Neuronal stem cell (in vitro differentiated cells): ENCODE results near the gene KRT6C.
"Not testable (repeated sequence)": the region's sequence is repeated elsewhere in the genome, so short reads cannot be mapped to it uniquely, and the experiment has no call there.

Experiments used
- DNase-seq: peaks from one replicate; pipeline ENCODE4 v3.0.0-alpha.2; 2013; ENCODE audit warnings: low spot score
- H2AFZ ChIP-seq: one replicate; pipeline ENCODE4 v1.6.1; 2013; ENCODE audit warnings: mild to moderate bottlenecking, low read length, inconsistent platforms
- H2AK5ac ChIP-seq: 2 replicates; pipeline ENCODE4 v1.6.1; 2013; ENCODE audit warnings: low read depth, mild to moderate bottlenecking, inconsistent platforms, low read length, moderate library complexity, mixed read lengths
- H2BK120ac ChIP-seq: 2 replicates; pipeline ENCODE4 v1.6.1; 2013; ENCODE audit warnings: low read depth, mild to moderate bottlenecking, inconsistent platforms, low read length, moderate library complexity, mixed read lengths
- H2BK12ac ChIP-seq: one replicate; pipeline ENCODE4 v1.6.1; 2013; ENCODE audit warnings: low read length, inconsistent platforms
- H2BK15ac ChIP-seq: 2 replicates; pipeline ENCODE4 v1.6.1; 2013; ENCODE audit warnings: mild to moderate bottlenecking, low read length, inconsistent platforms, mixed read lengths
- H2BK5ac ChIP-seq: one replicate; pipeline ENCODE4 v1.6.1; 2013; ENCODE audit warnings: inconsistent platforms, mild to moderate bottlenecking, low read length, moderate library complexity
- H3K14ac ChIP-seq: one replicate; pipeline ENCODE4 v1.6.1; 2013; ENCODE audit warnings: low read length, inconsistent platforms
- H3K18ac ChIP-seq: 2 replicates; pipeline ENCODE4 v1.6.1; 2013; ENCODE audit warnings: low read length, inconsistent platforms
- H3K23ac ChIP-seq: 2 replicates; pipeline ENCODE4 v1.6.1; 2013; ENCODE audit warnings: low read depth, mild to moderate bottlenecking, mixed read lengths, low read length, inconsistent platforms; ENCODE audit not compliant: poor library complexity
- H3K27ac ChIP-seq: replicated peaks from 3 replicates; pipeline ENCODE4 v1.5.1; 2013; ENCODE audit warnings: low read length, inconsistent platforms
- H3K27me3 ChIP-seq, 3 experiments: 2 replicates each; pipeline ENCODE4 v1.6.1; 2013; ENCODE audit warnings: low read length in 3 of 3, mild to moderate bottlenecking in 2 of 3, inconsistent platforms in 1 of 3, low read depth in 1 of 3, mixed read lengths in 1 of 3, moderate library complexity in 1 of 3; ENCODE audit not compliant: control insufficient read depth in 3 of 3, insufficient read depth in 3 of 3
- H3K36me3 ChIP-seq, 2 donors: replicated peaks in 1 of 2; 2 replicates each; pipeline ENCODE4 v1.6.1; 2013; ENCODE audit warnings: low read length in 2 of 2; ENCODE audit not compliant: control insufficient read depth in 2 of 2, insufficient read depth in 2 of 2
- H3K4ac ChIP-seq: 2 replicates; pipeline ENCODE4 v1.6.1; 2013; ENCODE audit warnings: inconsistent platforms, mild to moderate bottlenecking, low read length, moderate library complexity
- H3K4me1 ChIP-seq, 2 donors: 1 replicate in 1 of 2; 2 replicates in 1 of 2; pipeline ENCODE4 v1.6.1; 2013; ENCODE audit warnings: low read length in 2 of 2, low read depth in 1 of 2; ENCODE audit not compliant: control insufficient read depth in 2 of 2, insufficient read depth in 1 of 2
- H3K4me2 ChIP-seq: one replicate; pipeline ENCODE4 v1.6.1; 2013; ENCODE audit warnings: mild to moderate bottlenecking, low read length, inconsistent platforms; ENCODE audit not compliant: insufficient read depth, poor library complexity, severe bottlenecking
- H3K4me3 ChIP-seq, 2 donors: 2 replicates each; pipeline ENCODE4 v1.5.1; 2013; ENCODE audit warnings: low read length in 2 of 2, mild to moderate bottlenecking in 2 of 2, inconsistent platforms in 1 of 2, moderate library complexity in 1 of 2
- H3K79me1 ChIP-seq: one replicate; pipeline ENCODE4 v1.6.1; 2013; ENCODE audit warnings: low read depth, mild to moderate bottlenecking, inconsistent platforms, low read length, moderate library complexity
- H3K9ac ChIP-seq: one replicate; pipeline ENCODE4 v1.6.1; 2013; ENCODE audit warnings: mild to moderate bottlenecking, low read depth, low read length, inconsistent platforms; ENCODE audit not compliant: poor library complexity
- H3K9me3 ChIP-seq, 2 donors: replicated peaks in 1 of 2; 2 replicates each; pipeline versions ENCODE3 to v1.6.1; 2013; ENCODE audit warnings: low read length in 2 of 2, mild to moderate bottlenecking in 2 of 2, inconsistent platforms in 1 of 2, low read depth in 1 of 2, mixed read lengths in 1 of 2, moderate library complexity in 1 of 2; ENCODE audit not compliant: control insufficient read depth in 2 of 2, insufficient read depth in 1 of 2
- H4K8ac ChIP-seq: one replicate; pipeline ENCODE4 v1.6.1; 2013; ENCODE audit warnings: low read depth, mild to moderate bottlenecking, inconsistent platforms, low read length, moderate library complexity
- H4K91ac ChIP-seq: one replicate; pipeline ENCODE4 v1.6.1; 2013; ENCODE audit warnings: low read length, low read depth, mild to moderate bottlenecking, inconsistent platforms; ENCODE audit not compliant: poor library complexity
- WGBS, 2 donors: extraction: QIAGEN DNeasy Blood & Tissue Kit; methylation state at CpG; one replicate each; pipeline ENCODE4 v1.1.7; 2013; ENCODE audit warnings: missing lambda C conversion rate in 2 of 2, mixed read lengths in 1 of 2; ENCODE audit not compliant: insufficient read length in 2 of 2, insufficient replicate concordance in 1 of 2; ENCODE audit errors: extremely low coverage in 2 of 2; 5-methylcytosine and 5-hydroxymethylcytosine counted together

KRT6C gene

GRCh38 chr12:52448228-52448627 lies 25.4 kb downstream of the KRT6C start:
- Histone ChIP-seq H4K91ac (no peak overlapping the region), H3K36me3 (no peaks in the 10 kb centered on the region), H2BK5ac (no peak overlapping the region), H2BK120ac (no peak overlapping the region), H2AFZ (no peak overlapping the region), H3K18ac (no peak overlapping the region), H3K27ac (no peak overlapping the region), H3K23ac (no peak overlapping the region), H3K4me3 (no peak overlapping the region), H2AK5ac (no peak overlapping the region), H3K9ac (no peak overlapping the region), H3K14ac (no peak overlapping the region), H3K4me2 (no peak overlapping the region), H3K4me1 (no peaks in the 10 kb centered on the region), H2BK15ac (no peak overlapping the region), H3K4ac (no peak overlapping the region), H3K9me3 (no peaks in the 10 kb centered on the region), H3K79me1 (no peaks in the 10 kb centered on the region), H3K27me3 (peaks cover 0 to 3% (median 0%) of the 10 kb centered on the region in 3 experiments), H2BK12ac (no peak overlapping the region), H4K8ac (no peak overlapping the region)
- whole genome bisulfite sequencing, 2 donors = no CpG with 5 or more reads among the region's 3 CpGs
- no peak for DNase-seq

GRCh38 chr12:52447196-52447595 lies 26.4 kb downstream of the KRT6C start:
- not testable (repeated sequence) for H3K4me3 ChIP-seq, H3K9ac ChIP-seq, H2AFZ ChIP-seq, H2BK12ac ChIP-seq, H2BK120ac ChIP-seq, H2BK5ac ChIP-seq, H3K36me3 ChIP-seq, H3K79me1 ChIP-seq, H3K14ac ChIP-seq, H3K4ac ChIP-seq, DNase-seq, H3K27me3 ChIP-seq, H4K91ac ChIP-seq, H3K23ac ChIP-seq, H3K4me2 ChIP-seq, H3K4me1 ChIP-seq, H4K8ac ChIP-seq, H3K9me3 ChIP-seq, H3K27ac ChIP-seq, H2AK5ac ChIP-seq
- peak overlapping the region; percentile 58 for H2BK15ac ChIP-seq
- H3K18ac ChIP-seq = peak overlapping the region; percentile 28
- no CpG with 5 or more reads among the region's 11 CpGs for WGBS, 2 donors

- Histone ChIP-seq H2AK5ac (no peak overlapping the region), H3K23ac (no peak overlapping the region), H3K79me1 (no peaks in the 10 kb centered on the region), H2AFZ (no peak overlapping the region), H3K4me3 (no peak overlapping the region), H3K4me1 (peaks cover 0 to 12% of the 10 kb centered on the region in 2 donors), H3K9ac (no peak overlapping the region), H4K8ac (no peak overlapping the region), H3K4ac (no peak overlapping the region), H4K91ac (no peak overlapping the region), H3K36me3 (no peaks in the 10 kb centered on the region), H3K4me2 (no peak overlapping the region), H2BK12ac (no peak overlapping the region), H3K9me3 (no peaks in the 10 kb centered on the region), H2BK5ac (no peak overlapping the region), H2BK120ac (no peak overlapping the region), H3K27ac (no peak overlapping the region), H3K14ac (no peak overlapping the region), H3K18ac (no peak overlapping the region), H3K27me3 (no peaks in the 10 kb centered on the region), H2BK15ac (no peak overlapping the region)
- no CpG with 5 or more reads among the region's 6 CpGs for WGBS, 2 donors
- no peak for DNase-seq
Observed at GRCh38 chr12:52446367-52447045, 27.1 kb downstream of the KRT6C start.

GRCh38 chr12:52445876-52446275 lies 27.7 kb downstream of the KRT6C start:
- no peaks in the 10 kb centered on the region for H3K27me3 ChIP-seq
- no peak overlapping the region for H2AFZ ChIP-seq
- H3K4me1 ChIP-seq = peaks cover 0 to 17% of the 10 kb centered on the region in 2 donors
- no peak overlapping the region for H4K91ac ChIP-seq
- no peak overlapping the region for H2BK120ac ChIP-seq
- no peak overlapping the region for H3K27ac ChIP-seq
- no peak overlapping the region for H4K8ac ChIP-seq
- no peak overlapping the region for H3K14ac ChIP-seq
- no peak overlapping the region for H3K23ac ChIP-seq
- H3K4ac ChIP-seq = no peak overlapping the region
- no CpG with 5 or more reads among the region's 3 CpGs for WGBS, 2 donors
- no peak overlapping the region for H3K4me3 ChIP-seq
- H2BK15ac ChIP-seq = no peak overlapping the region
- H3K9me3 ChIP-seq = no peaks in the 10 kb centered on the region
- H3K36me3 ChIP-seq = no peaks in the 10 kb centered on the region
- H2BK12ac ChIP-seq = no peak overlapping the region
- no peak for DNase-seq
- no peak overlapping the region for H2BK5ac ChIP-seq
- no peaks in the 10 kb centered on the region for H3K79me1 ChIP-seq
- no peak overlapping the region for H3K9ac ChIP-seq
- H3K18ac ChIP-seq = no peak overlapping the region
- no peak overlapping the region for H2AK5ac ChIP-seq
- H3K4me2 ChIP-seq = no peak overlapping the region
